Measurements from ENCODE around the gene TMEM59L. TPM values are rescaled to one million over a fixed set of nuclear protein-coding genes. Genes with fewer than 3 reads are reported as not detected.

The TMEM59L gene
- total and polyA plus RNA-seq, 2 donors (not counting 1 experiment from before 2014, with no cell fraction given) = 0.14 to 0.33 TPM

- no peaks in the 10 kb centered on the region for H4K20me1 ChIP-seq (ENCODE audit: control insufficient read depth, extremely low read depth, insufficient read depth, low read length)
- no peak overlapping the region for H3K9ac ChIP-seq (ENCODE audit: insufficient read depth, low read length)
- no peaks in the 10 kb centered on the region for H3K79me2 ChIP-seq (ENCODE audit: control insufficient read depth, insufficient read depth, low read length)
- peak; percentile 72 to 73 for DNase-seq (ENCODE audit: low read depth in 2 of 2)
- H3K4me3 ChIP-seq (replicated peaks in 1 of 4; ENCODE audit: control extremely low read depth in 1 of 4, insufficient read depth in 1 of 4, low read depth in 3 of 4, low read length in 4 of 4) = peak overlapping the region in 3 of 4 experiments; percentile 16 to 53 (median 38)
- H3K36me3 ChIP-seq (ENCODE audit: control insufficient read depth, insufficient read depth, low read length) = peaks cover 3% of the 10 kb centered on the region
- peak overlapping the region; percentile 85 for H3K4me2 ChIP-seq (ENCODE audit: extremely low read depth, insufficient read depth, low read length)
- H3K9me3 ChIP-seq (ENCODE audit: control insufficient read depth, insufficient read depth, low read depth, low read length) = no peaks in the 10 kb centered on the region
- no peaks in the 10 kb centered on the region for H3K27me3 ChIP-seq (ENCODE audit: control insufficient read depth, insufficient read depth, low read length)
- no peak overlapping the region for H2AFZ ChIP-seq (ENCODE audit: low read length)
- H3K27ac ChIP-seq (ENCODE audit: insufficient read depth, low read length) = no peak overlapping the region
- TF ChIP-seq EZH2 (IDR thresholded peaks at IDR 0.05; ENCODE audit: low read length, missing control alignments) = no peak
- peak; percentile 37 to 62 for TF ChIP-seq CTCF (conservative IDR thresholded peaks at IDR 0.05 in 1 of 2, IDR thresholded peaks at IDR 0.05 in 1 of 2; ENCODE audit: low read depth in 1 of 2, low read length in 2 of 2)
- H3K4me1 ChIP-seq (ENCODE audit: control insufficient read depth, extremely low read depth, insufficient read depth, low read length) = peaks cover 2% of the 10 kb centered on the region
Measured at GRCh38 chr19:18594096-18594823, 18.4 kb upstream of the TMEM59L start.

DNA sequence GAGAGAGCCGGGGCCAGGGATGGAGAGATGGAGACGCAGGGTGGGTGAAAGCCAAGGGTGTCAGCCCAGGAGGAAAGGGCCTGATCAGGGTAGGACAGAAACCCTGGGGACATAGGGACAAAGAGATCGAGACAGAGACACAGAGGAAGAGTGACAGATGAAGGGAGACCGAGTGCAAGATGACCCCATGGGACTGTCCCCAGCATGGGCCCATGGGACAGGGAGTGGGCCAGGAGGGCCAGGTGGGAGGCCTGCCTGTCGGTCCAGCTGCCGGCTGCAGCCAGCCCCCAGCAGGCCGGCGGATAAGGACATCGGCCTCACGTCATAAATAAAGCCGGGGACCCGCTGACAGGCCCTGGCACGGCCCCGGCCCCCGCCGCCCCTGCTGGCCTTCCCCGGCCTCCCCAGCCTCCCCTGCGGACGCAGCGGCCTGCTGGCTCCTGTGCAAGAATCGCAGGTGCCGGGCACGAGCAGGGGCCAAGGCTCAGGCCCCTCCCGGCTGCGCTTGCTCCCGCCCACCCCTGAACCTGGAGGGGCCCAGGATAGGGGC is 17.8 kb upstream of the TMEM59L start:
- H3K9me3 ChIP-seq (ENCODE audit: control insufficient read depth, insufficient read depth, low read depth, low read length) = no peaks in the 10 kb centered on the region
- peaks cover 3% of the 10 kb centered on the region for H3K36me3 ChIP-seq (ENCODE audit: control insufficient read depth, insufficient read depth, low read length)
- H3K79me2 ChIP-seq (ENCODE audit: control insufficient read depth, insufficient read depth, low read length) = no peaks in the 10 kb centered on the region
- no peaks in the 10 kb centered on the region for H4K20me1 ChIP-seq (ENCODE audit: control insufficient read depth, extremely low read depth, insufficient read depth, low read length)
- H3K27ac ChIP-seq (ENCODE audit: insufficient read depth, low read length) = no peak overlapping the region
- H2AFZ ChIP-seq (ENCODE audit: low read length) = no peak overlapping the region
- peak overlapping the region in 3 of 4 experiments; percentile 16 to 53 (median 38) for H3K4me3 ChIP-seq (replicated peaks in 1 of 4; ENCODE audit: control extremely low read depth in 1 of 4, insufficient read depth in 1 of 4, low read depth in 3 of 4, low read length in 4 of 4)
- no peak for DNase-seq (ENCODE audit: low read depth in 2 of 2)
- H3K4me2 ChIP-seq (ENCODE audit: extremely low read depth, insufficient read depth, low read length) = peak overlapping the region; percentile 85
- no peaks in the 10 kb centered on the region for H3K27me3 ChIP-seq (ENCODE audit: control insufficient read depth, insufficient read depth, low read length)
- no peaks in the 10 kb centered on the region for H3K4me1 ChIP-seq (ENCODE audit: control insufficient read depth, extremely low read depth, insufficient read depth, low read length)
- H3K9ac ChIP-seq (ENCODE audit: insufficient read depth, low read length) = no peak overlapping the region
- TF ChIP-seq EZH2 (IDR thresholded peaks at IDR 0.05; ENCODE audit: low read length, missing control alignments) (no peak), CTCF (conservative IDR thresholded peaks at IDR 0.05 in 1 of 2, IDR thresholded peaks at IDR 0.05 in 1 of 2; ENCODE audit: low read depth in 1 of 2, low read length in 2 of 2) (no peak)

- Histone ChIP-seq H3K4me1 (ENCODE audit: control insufficient read depth, extremely low read depth, insufficient read depth, low read length) (no peaks in the 10 kb centered on the region), H3K9me3 (ENCODE audit: control insufficient read depth, insufficient read depth, low read depth, low read length) (no peaks in the 10 kb centered on the region), H3K9ac (ENCODE audit: insufficient read depth, low read length) (no peak overlapping the region), H3K27ac (ENCODE audit: insufficient read depth, low read length) (no peak overlapping the region), H3K4me3 (replicated peaks in 1 of 4; ENCODE audit: control extremely low read depth in 1 of 4, insufficient read depth in 1 of 4, low read depth in 3 of 4, low read length in 4 of 4) (no peak overlapping the region), H3K36me3 (ENCODE audit: control insufficient read depth, insufficient read depth, low read length) (peaks cover 3% of the 10 kb centered on the region), H4K20me1 (ENCODE audit: control insufficient read depth, extremely low read depth, insufficient read depth, low read length) (no peaks in the 10 kb centered on the region), H2AFZ (ENCODE audit: low read length) (no peak overlapping the region), H3K27me3 (ENCODE audit: control insufficient read depth, insufficient read depth, low read length) (no peaks in the 10 kb centered on the region), H3K4me2 (ENCODE audit: extremely low read depth, insufficient read depth, low read length) (no peak overlapping the region), H3K79me2 (ENCODE audit: control insufficient read depth, insufficient read depth, low read length) (no peaks in the 10 kb centered on the region)
- no peak for TF ChIP-seq EZH2 (IDR thresholded peaks at IDR 0.05; ENCODE audit: low read length, missing control alignments)
- TF ChIP-seq CTCF (conservative IDR thresholded peaks at IDR 0.05 in 1 of 2, IDR thresholded peaks at IDR 0.05 in 1 of 2; ENCODE audit: low read depth in 1 of 2, low read length in 2 of 2) = no peak
- no peak for DNase-seq (ENCODE audit: low read depth in 2 of 2)
Measured at GRCh38 chr19:18595475-18595874, 17.2 kb upstream of the TMEM59L start.

All from fibroblast of lung (primary cell).